HL-60/S4 (cell line): ENCODE results near the gene KCNA3.
"Not testable (repeated sequence)": the region's sequence is repeated elsewhere in the genome, so short reads cannot be mapped to it uniquely, and the experiment has no call there.

ENCODE experiments used
- in situ Hi-C: fragments of 300-500 bp; cut with MboI; formaldehyde crosslinking; loops from 2 replicates; pipeline ENCODE4 v1.14.3; 2022; ENCODE audit warnings: low sequenced_read_pairs

Gene KCNA3

DNA sequence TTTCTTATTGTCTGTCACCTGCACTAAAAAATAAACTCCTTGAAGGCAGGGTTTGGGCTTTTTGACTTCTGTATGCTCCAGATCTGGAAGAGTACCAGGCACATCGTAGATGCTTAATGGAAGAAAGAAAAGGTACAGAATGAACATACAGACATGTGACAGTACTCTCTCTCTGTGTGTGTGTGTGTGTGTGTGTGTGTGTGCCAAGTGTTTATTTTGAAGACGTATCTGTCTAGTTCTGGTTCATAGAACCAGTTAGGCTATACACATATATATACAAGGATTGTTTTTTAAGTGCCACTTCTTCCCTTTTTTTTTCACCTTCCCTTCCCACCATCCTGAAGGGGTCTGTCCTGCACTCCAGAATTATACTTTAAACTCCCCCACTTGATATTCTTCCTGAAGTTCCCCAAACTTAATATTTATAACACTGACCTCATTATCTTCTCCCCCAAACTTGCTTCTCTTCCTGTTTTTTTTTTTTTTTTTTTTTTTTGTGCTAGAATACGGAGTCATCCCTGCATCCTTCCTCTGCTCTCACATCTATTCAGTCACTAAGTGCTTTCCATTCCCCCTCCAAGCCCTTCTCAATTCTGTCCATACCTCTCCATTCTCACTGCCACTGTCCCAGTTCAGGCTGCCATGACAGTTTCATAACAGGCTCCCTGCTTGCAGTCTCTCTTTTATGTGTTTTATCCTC is 5.4 kb upstream of the KCNA3 start:
- in situ Hi-C loops = no loop called here

DNA sequence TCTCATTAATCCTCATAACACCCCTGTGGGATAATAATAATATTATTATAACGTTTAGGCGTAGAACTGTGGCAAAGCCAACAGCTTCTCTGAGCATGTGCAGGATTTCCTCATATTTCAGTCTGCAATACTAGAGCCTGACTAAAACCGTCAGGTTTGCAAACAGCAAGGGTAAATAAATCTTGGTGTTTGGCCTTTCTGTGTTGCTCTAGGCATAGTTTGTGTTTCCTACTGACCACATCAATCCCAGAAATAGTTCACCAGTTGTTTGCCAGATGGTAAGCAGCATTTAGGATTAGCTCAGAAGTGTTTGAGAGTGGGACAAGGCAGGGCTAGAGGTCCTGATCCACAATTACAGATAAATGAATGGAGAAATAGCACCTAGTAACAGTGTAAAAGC is 2.8 kb upstream of the KCNA3 start:
- in situ Hi-C loops = no loop called here

DNA sequence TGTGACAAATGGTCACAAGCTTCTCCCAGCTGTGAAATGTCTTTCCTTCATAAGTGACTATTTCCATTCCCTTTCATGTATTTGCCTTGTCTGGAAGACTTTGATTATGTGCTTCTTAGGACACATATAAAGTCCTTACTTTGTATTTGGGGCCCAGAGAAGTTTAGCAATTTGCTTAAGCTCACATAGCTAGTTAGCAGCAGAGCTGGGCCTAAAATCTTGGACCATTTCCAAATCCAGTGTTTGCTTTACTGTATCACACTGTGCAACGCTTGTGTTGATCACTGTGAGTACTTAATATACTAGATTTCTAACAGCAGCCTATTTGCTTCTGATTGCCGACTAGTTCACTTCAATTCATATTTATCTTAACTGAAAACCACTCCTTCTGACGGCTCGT is 2.2 kb upstream of the KCNA3 start:
- in situ Hi-C loops = no loop called here

DNA sequence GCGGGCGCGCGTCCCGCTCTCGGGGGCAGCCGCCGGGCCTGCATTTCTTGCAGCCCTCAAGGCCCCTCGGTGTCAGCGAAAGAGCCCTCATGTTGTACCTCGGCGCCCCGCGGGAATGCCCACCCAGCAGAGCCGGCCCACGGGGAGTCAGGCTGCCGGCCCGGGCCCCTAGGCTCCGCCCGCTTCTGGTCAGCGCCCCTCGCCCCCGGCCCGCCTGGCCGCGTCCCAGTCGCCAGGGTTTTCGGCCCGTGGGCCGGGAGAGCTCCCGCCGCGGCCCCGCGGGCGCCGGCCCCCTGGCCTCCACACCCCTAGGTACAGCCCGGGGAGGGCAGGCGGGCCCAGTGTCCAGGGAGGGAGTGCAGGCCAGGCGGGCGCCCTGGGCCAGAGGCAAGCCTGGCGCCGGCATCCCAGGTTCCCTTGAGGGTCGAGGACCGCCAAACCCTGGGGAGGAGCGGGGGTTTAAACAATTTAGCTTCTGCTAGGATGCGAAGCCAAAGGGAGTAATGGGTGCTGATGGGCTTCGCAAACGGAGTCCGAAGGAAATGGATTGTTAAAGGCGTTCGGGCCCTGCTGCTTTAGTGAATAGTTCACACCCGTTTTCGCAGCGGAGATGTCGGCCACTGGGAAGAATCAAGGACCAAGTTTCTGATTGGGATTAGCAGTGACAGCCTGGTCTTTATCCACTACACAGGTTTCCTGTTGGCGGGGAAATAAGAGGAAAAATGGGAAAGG is 486 bp upstream of the KCNA3 start:
- in situ Hi-C loops = no loop called here

DNA sequence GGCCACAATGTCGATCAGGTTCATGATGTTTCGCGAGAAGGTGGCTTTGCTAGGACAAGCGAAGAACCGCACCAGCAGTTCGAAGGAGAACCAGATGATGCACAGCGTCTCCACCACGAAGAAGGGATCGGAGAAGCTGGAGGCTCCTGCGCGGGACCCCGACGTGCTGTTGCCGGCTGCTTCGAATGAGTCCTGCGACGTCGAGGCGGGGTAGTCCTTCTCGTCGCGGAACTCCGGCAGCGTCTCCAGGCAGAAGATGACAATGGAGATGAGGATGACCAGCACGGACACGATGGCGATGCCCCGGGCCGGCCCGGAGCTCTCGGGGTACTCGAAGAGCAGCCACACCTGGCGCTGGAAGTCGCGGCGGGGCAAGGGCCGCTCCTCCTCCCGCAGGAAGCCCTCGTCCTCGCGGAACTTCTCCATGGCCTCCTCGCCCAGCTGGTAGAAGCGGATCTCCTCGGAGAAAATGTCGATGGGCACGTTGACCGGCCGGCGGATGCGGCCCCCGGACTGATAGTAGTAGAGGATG is 869 bp downstream of the KCNA3 start:
- in situ Hi-C loops = no loop called here

DNA sequence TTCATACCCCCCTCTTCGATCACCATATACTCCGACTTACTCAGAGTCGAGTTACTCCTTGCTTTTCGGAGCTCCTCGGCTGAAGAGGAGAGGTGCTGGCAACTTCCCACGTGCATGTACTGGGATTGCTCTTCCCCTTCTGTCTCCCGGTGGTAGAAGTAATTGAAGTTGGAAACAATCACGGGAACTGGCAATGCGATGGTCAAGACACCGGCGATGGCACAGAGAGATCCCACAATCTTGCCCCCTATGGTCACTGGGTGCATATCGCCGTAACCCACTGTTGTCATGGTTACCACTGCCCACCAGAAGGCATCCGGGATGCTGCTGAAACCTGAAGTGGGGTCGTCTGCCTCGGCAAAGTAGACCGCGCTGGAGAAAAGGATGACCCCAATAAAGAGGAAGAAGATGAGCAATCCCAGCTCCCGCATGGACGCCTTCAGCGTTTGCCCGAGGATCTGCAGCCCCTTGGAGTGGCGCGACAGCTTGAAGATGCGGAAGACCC is 1.5 kb downstream of the KCNA3 start:
- in situ Hi-C loops = no loop called here

DNA sequence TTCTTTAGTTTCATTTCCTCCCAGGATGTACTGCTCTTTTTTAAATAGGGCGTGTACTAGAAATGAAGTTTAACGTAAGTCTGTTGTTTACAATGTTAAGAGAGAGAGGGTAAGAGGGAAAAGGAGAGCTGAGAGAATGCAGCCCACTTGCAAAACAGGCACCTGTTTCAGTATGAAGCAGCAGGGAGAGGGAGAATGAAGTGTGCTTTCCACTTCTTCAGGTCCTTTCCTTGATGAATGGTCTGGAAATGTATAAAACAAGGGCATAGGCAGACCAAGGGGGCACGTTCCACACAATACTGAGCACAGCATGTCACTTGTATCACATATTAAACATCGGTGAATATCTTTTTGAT is 2.0 kb downstream of the KCNA3 start:
- in situ Hi-C loops = no loop called here

DNA sequence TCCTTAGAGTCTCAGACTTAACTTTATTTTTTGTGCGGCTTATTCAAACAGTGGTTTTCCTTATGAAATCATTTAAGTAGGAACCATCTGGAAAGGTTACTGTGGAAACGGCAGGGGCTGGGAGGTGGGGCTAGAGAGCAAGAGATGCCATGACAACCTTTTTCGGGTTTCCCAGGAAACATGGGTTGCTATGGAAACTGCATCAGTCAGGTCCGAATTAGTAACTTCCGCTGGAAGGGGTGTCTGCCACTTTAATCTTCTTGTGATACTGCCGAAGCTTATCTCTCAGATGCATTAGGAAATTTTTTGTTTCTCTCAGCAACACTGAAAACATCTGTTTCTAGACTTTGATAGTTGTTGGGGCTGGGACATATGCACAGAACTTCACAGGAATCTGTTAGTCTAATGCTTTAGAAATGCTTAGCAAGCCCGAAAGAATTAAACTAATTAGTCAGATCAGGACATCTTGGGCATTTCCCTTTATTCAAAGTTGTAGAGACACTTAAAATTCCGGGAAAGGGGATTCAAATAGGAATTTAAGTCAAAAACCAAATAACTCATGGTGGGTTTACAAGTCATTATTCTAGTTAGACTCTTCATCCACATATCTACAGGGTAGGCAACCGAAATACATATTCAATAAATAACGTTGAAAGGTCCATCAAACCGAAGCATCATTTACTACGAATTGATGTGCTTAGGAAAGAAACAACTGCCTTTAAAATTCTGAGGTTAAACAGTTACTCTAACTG is 2.6 kb downstream of the KCNA3 start:
- in situ Hi-C loops = no loop called here

DNA sequence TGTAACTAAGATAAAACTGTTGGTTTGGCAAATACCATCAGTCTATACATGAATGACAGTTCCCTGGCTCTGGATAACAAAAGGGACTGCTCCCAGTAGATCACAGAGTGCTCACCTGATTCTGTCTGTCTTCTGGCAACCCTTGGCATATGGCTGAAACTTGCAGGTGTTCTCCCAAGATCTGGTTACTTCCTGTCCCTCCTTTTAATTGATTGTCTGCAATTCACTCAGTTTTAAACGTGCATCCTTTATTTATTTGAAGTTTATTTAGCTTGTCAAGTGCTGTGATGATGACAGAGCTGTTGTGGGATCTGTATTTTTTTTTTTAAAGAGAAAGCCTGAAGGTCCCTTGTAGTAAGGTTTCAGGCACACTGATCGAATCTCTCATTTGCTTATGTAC is 3.4 kb downstream of the KCNA3 start:
- in situ Hi-C loops = no loop called here

DNA sequence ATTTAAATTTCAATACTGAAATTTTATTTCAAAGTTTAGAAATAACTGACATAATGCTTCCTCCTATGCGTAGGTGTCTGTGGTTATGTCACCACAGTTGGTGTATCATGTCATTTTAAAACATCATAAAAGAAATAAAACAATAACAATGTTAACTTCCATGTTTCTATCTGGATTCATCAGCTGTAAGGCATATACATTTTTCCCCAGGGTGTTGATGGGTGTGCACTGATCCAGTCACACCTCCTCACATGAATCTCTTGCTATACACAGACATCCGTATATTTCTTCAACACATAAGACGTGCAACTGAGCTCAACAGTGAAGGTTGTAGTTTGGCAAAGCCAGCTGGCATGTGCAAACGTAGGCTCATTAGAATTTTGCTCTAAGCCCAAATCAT is 6.2 kb downstream of the KCNA3 start:
- in situ Hi-C loops = no loop called here

DNA sequence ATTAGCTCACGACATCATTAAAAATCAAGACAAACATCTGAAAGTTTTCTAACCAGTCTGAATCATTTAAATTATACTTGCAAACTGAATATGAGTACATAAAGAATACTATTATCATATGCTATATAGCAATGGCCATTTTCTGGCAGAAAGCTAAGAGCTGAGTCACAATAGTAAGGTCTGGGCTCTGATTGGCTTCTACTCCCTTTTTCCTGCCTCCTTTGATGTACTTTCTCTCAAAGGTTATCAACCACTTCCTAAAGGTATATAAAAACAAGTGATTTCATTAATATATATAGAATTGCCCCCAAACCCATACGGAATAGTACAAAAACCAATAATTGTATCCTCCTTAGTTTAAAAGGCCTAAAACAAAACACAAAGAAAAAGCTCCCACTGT is 7.0 kb downstream of the KCNA3 start:
- in situ Hi-C loops = no loop called here

DNA sequence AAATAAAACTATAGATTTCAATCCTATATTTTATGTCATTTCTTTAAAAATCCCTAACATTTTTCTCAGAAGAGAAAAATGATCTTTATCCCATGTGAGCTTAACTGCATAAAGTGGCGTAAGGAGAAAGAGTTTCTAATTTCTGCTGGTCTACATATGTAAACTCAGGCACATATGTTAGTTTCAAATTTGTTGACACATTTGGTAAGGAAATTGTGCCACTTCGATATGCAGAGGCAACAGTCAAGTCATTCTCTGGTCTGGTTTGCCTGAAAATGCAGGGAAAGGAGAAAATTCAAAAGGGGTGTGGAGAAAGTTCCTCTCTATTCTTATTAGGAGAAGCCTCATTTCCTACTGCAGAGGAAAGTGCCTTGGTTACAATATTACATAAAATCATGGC is 11.5 kb downstream of the KCNA3 start:
- in situ Hi-C loops = no loop called here

DNA sequence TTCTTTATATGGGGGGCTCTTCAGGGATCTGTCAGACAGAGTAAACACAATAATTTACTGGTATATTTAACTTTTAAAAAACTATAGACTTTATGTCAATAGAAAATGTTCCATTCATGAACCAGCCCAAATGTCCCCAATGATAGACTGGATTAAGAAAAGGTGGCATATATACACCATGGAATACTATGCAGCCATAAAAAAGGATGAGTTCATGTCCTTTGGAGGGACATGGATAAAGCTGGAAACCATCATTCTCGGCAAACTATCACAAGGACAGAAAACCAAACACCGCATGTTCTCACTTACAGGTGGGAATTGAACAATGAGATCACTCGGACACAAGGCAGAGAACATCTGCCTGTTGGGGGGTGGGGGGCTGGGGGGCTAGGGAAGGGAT is 15.2 kb downstream of the KCNA3 start:
- in situ Hi-C loops = not testable (repeated sequence)

DNA sequence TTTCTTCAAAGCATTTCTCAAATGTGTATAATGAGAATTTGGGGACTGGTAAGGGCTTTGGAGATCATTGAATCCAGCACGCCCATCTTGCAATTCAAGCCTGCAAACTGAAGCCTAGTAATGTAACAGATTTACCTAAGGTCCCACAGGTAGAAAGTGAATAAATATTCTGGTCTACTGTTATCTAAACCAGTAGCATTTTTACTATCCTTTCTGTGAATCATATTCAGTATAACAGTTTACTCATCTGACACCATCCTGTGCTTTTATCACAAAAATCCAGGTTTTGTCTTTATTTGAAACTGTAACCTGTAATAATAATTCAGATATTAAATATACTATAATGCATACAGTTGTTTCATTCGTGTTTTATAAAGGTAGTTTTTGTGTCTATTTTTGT is 17.4 kb downstream of the KCNA3 start:
- in situ Hi-C loops = no loop called here

DNA sequence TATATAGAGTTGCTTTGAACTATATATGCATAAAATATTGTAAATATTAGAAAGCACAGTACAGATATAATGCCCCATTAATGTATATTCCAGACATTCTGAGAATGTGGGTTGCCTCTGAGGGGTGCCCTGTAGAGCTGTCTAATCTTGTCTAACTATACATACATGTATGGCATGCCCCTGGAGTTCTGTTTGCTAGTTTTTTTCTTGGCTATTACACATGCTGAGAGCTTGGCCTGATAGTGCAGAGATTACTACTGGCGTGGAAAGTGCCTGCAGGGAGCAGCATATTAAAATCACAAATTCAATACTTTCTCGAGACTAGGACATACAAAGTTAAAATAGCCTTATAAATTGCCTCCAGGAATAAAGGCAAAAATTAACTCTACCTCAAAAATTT is 24.1 kb downstream of the KCNA3 start:
- in situ Hi-C loops = no loop called here

DNA sequence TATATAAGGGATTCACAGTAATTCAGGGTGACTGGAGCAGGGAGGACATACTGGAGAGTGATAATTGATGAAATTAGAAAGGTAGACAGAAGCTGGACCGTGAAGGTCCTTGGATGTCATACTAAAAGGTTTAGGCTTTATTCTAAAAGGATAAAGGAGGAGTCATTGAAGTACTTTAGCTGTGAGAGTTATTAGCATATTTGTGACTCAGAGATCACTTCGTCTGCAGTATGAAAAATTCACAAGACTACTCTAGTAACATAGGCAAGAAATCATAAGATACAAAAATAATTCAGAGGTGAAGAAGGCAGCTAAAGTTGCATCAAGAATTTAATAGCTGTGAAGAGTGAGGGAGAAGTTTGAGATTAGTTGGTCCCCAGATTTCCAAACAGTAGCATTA is 26.3 kb downstream of the KCNA3 start:
- in situ Hi-C loops = no loop called here

DNA sequence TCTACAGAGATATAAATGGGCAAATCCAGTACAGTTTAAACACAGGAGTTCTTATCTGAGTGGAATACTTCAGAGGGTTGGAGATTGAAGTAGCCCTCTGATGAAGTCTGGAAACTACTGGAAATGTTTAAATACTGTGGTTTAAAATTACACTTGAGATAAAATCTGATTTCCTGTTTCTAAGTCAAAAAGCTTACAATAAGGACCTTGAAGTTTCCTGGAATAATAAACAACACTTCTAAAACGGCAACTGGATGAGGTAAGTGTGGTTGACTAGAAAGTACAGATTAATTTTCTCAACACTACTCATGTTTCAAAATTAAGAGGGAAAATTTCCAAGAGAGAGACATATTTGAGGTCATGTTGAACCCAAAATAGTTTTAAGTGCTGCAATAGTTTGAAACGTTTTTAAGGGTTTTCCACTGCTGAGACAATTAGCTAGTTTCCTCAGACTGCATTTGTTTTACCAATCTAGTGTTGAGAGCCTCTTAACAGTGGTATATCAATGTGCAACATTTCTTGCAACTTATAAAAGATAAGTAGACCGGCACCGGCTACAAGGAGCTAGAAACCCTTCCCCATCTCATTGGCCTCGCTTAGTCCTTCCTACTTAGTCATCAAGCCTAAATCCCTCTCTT is 27.4 kb downstream of the KCNA3 start:
- in situ Hi-C loops = no loop called here

DNA sequence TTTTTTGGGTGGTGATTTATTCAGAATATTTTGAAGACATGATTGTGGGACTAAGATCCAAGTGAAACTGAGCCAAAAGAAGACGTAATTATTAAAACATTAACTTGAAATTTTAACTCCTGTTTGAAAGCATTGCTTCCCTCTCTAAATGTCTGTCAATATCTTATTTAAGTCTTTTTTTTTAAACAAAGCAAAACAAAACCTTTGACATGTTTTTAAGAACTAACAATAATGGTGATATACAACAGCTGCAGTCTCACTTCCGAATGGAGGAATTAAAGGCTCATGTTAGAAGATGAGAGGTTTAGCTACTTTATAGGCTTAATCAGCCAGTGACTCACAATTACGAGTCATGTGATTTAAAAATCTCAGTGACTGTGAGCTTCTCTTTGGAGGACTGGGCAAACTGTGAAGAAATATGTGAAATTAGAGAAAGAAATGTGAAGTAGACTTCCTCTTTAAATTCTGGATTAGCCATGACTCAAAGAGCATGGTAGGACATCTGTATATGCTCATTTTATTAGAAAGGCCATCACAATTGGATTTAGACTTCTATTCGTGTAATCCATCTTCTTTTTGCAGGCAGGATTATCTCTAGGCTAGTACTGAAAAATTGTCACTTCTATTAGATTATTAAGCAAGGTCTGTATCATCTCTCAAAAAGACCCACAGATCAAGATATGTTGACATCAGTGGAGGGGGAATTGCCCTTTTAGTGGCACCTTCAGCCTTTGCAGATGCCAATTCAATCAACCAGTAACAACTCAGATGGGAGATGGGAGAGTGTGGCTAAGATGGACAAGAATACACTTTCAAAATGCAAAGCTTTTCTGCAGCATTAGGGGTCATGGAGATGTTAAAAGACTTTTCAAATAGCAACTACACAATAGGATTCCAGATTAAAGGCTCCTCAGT is 28.7 kb downstream of the KCNA3 start:
- in situ Hi-C loops = no loop called here

DNA sequence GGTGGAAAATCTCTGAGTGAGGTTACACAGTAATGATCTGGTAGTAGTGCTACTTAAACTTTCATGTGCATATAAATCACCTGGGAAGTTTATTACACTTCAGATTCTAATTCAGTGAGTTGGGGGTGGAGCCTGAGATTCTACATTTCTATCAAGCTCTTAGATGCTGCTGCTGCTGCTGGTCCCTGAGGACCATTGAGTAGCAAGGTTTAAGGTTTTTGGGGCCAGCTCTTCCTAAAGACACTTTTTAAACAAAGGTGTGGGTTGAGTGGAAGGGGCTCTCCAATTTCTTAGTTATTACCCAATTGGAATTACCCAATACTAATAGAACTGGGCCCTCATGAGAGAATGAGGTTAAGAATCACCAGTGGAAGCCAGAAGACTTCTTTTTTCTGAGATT is 29.5 kb downstream of the KCNA3 start:
- in situ Hi-C loops = no loop called here

DNA sequence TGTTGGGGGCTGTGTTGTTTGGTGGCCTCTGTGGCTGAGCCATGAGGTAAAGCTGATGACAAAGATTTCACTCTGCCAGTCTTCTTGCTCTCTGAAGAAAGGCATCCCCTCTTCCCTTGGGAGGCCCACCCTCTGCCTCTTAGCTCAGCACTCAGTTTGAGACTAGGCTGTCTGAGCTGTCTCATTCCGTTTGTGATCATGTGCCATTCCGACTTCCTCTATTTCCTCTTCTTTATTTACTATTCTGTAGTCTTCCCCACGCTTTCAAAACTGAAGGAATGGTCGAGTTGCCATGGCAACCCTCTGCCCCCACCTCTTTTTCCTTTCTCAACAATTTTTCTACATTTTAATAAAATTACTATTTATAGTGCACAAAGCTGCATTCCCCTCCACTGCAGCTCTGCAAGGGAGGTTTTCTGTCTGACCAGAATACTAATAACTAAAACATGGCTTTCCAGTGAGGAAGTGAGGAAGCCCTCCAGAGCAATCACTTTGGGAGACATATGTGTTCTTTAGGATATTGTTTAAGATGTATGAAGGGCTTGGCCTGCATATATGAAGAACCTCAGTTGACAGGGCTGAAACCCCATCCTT is 30.8 kb downstream of the KCNA3 start:
- in situ Hi-C loops = no loop called here
